ENCODE measurements around the gene GABBR2.

The GABBR2 gene

DNA sequence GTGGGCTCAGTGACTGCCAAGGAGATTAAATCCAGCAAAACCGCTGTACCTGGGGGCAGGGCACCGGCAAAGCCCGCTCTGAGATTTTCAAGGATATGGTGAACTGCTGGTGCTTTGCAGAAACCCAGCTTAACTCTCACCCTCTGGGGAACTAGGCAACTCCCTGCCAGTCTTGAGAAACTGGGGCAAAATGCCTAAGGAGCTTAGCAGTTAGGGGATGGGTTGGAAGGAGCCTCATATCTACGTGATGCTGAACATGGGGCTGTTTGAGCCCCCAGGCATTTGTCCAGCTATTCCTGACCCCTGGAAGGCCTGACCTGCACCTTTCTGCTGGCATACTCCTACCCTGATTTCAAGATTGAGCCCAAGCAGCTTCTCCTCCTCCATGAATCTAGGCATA is 344.6 kb downstream of the GABBR2 start:
- DNase-seq = no peak

DNA sequence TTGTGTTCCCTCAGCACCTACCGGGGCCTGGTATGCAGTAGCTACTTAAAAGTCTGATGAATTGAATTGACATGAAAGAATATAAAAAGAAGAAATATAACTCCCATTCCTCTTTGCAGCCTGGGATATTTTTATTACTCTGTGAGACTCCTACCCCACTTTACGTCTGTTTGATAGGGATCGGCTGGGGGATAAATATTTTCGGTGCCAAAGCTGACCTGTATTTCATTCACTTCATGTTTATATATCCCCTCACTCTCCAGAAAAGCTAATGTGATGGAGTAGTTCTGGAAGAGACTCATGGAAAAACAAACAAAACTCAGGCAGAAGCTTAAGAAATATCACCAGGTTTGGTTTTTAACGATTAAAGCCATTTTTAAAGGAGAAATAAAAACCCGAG is 345.1 kb downstream of the GABBR2 start:
- no peak for DNase-seq

DNA sequence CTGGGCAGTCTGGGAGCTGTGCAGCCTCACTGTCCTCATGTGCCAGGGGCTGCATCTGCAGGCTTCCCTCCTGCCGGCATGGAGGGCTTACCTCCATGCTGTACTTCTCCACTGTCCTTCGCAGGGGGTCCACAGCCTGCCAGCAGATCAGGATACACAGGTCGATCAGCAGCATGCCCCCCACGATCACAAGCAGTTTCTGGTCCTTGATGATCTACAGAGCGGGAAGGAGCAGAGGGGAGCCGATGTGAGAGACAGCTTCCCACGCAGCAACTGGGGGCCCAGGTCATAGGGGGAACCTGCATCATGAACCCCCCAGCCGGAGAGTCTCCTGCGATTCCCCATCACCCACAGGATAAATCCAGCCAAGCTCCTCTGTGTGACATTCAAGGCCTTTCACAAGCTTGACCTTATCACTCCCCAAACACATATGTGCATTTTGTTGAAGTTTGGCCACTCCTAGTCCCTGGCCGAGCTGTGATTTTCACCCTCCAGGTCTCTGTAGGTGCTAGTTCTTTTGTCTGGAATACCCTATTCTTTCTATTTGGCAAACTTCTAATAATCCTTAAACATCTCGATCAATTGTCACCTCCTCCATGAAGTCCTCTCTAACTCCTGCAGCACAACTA is 346.0 kb downstream of the GABBR2 start:
- no peak for DNase-seq

DNA sequence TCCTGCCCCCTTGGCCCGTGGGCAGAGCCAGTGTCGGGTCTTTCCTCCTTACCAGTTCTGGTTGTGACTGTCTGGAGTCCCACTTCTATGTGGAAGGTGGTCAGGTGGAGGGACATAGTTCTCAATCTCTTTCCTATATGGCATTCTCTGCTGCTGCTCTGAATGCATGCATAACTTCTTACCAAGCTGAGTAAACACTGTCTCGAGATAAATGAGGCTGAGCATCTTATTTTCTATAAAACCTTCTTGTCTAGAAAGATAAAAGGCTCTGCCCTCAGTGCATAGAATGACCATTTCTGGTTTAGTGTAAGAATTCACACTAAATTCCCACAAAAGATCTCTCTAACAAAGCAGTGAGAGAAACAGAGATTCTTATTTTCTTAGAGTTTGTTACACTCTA is 347.1 kb downstream of the GABBR2 start:
- no peak for DNase-seq

DNA sequence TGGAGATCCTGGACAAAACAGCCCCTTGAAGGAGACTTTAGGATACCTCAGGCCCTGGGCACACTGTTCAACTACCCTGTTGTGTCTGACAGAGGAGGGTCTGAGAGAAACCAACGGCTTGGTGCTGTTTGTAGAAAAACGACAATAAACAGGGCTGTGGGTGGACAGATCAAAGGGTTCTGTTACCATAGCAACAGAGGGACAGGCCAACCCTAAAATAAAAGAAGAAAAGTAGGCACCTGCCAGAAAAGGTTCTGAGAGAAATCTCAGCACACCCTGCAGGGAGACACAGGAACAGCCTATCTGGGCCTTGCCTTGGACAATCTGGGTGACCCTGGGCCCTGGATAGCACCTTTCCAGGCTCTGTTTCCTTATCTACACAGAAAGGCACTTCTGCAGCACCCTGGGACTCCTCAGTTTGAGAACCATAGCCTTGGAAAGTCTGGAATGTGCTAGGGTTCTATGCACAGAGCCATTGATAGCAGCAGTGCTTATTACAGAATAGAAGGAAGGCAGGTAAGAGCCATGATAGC is 348.5 kb downstream of the GABBR2 start:
- no peak for DNase-seq

DNA sequence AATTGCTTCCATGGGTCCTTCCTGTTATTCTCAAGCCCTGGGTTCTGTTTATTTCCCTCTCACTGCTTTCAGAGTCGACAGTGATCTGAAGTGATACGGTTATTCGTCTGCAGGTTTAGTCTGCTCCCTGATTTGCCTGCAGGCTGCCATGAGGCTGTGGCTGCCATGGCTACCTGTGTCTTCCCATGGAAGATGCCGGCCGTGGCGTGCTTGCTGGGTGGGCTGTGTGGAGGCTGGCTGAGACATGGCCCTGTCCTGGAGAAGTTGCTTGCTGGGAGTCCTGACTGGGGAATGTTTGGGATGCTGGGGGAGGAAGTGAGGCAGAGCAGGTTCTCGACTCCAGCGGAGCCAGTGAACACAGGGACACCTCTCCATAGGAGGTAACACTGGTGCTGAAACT is 349.2 kb downstream of the GABBR2 start:
- DNase-seq = no peak

DNA sequence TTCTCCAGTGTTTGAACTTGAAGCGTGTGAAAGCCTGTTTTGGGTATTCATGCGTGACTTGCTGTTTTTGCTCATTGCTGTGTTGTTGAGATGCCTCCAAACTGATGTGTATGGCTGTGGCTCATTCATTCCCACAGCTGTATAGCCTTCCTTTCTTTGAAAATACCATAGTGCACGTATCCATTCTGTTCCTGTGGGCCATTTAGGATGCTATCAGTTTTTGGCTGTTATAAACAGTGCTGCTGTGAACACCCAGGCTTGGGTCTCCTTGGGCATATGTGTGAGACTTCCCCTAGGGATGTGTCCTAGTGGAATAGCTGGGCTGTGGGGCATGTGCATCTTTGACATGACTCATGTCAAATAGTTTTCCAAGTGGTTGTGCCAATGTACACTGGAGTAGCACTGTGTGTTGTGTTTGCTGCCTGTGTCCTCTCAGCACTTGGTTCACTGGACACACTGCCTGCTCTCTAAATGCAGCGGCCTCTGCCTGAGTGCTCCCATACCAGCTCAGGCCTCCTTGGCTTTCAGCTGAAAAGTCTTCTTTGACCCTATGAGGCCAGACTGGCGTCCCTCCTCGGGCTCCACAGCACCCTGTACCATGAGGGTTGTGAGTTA is 350.7 kb downstream of the GABBR2 start:
- DNase-seq = no peak

DNA sequence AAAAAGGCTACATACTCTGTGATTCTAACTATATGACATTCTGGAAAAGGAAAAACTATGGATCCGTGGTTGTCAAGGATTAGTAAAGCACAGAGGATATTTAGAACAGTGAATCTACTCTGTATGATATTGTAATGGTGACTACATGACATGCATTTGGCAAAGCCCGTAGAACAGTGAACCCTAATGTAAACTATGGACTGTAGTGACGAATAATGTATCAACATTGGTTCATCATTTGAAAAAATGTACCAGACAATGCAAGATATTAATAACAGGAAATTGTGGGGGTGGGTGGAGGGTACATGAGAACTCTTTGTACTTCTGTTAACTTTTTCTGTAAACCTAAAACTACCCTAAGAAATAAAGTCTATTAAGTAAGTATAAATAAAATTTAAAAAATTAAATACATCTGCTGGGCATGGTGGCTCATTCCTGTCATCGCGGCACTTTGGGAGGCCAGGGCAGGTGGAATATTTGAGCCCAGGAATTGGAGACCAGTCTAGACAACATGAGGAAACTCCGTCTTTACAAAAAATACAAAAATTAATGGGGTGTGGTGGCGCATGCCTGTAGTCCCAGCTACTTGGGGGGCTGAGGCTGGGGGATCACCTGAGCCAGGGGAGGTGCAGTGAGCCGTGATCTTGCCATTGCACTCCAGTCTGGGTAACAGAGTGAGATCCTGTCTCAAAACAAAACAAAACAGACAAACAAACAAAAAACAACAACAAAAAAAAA is 351.6 kb downstream of the GABBR2 start:
- DNase-seq = no peak

DNA sequence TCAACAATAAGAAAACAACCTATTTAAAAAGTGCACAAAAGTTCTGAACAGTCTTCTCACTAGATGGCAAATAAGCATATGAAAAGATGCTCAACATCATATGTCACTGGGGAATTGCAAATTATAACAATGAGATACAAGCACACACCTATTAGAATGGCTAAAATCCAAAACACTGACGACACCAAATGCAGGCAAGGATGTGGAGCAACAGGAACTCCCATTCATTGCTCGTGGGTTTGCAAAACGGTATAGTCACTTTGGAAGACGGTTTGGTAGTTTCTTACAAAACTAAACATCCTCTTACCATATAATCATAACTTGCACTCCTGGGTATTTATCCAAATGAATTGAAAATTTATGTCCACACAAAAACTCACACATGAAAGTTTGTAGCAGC is 352.4 kb downstream of the GABBR2 start:
- DNase-seq = no peak

DNA sequence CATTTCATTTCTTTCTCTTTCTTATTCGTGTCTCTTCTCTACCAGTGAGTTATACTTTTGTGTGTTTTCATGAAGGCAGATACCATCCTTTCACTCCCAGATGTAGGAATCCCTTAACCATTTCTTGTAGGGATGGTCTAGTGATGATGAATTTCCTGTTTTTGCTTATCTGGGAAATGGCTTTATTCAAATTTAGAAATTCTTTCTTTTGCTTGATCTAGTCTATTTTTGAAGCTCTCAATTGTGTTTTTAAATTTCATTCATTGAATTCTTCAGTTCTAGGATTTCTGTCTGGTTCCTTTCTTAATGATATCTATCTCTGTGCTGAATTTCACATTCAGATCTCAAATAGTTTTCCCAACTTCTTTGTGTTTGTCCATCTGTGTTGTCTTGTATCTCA is 357.4 kb downstream of the GABBR2 start:
- DNase-seq = no peak

DNA sequence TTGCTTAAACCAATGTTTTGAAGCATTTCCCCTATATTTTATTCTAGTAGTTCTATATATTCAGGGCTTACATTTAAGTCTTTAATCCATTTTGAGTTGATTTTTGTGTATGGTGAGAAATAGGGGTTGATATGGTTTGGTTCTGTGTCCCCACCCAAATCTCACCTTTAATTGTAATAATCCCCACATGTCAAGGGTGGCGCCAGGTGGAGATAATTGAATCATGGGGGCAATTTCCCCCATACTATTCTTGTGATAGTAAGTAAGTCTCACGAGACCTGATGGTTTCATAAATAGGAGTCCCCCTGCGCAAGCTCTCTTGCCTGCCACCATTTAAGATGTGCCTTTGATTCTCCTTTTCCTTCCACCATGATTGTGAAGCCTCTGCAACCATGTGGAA is 361.1 kb downstream of the GABBR2 start:
- no peak for DNase-seq

DNA sequence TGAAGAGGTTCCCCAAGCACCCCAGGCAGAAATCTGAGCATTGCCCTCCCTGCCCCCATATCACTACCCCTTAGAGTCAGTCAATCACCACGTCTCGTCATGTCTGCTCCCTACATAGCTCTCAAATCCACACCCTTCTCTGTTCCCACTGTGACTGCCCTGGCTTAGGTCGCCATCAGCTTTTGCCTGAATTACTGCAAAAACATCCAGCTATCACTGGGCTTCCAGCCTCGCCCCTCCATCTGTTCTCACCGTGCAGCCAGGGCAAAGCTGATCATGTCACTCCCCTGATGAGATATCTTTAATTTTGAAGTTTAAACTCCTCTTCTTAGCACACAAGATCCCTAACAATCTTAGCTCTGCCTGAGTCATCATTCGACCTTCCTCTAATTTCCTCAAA is 363.7 kb downstream of the GABBR2 start:
- no peak for DNase-seq

DNA sequence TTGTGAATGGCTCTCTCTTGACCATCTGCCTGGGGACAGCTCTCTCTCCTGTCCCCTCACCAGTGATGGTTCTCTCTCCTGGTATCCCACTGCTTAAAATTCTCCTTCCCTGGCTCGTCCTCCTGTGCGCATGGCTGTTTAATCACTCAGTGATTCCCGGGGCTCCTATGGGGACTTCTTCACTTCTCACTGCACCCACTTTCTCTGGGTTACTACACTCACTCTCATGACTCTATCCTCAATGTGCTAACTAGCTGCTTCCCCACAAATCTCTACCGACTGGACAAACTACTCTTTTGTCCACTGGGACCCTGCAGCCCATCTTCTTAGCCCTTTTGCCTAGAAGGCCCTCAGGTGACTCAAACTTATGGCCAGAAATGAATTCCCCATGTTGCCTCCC is 364.2 kb downstream of the GABBR2 start:
- DNase-seq = no peak

DNA sequence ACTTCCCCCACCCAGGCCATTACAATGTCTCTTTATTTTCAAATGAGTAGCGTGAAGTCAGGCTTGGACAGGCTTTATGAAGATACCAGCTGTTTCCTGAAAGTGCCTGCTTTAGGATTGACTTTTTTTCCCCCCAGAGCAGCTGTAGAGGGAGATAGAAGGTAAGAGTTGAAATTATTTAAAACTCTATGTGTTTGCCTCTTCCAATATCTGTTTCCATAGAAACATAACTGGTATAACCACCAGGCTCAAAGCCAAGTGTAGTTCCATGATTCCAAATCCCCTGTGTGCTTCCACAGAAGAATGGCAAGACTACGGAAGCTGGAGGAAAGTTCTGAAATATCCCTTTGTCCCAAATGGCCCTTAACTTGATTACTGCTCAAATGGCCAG is 365.9 kb downstream of the GABBR2 start:
- no peak for DNase-seq

DNA sequence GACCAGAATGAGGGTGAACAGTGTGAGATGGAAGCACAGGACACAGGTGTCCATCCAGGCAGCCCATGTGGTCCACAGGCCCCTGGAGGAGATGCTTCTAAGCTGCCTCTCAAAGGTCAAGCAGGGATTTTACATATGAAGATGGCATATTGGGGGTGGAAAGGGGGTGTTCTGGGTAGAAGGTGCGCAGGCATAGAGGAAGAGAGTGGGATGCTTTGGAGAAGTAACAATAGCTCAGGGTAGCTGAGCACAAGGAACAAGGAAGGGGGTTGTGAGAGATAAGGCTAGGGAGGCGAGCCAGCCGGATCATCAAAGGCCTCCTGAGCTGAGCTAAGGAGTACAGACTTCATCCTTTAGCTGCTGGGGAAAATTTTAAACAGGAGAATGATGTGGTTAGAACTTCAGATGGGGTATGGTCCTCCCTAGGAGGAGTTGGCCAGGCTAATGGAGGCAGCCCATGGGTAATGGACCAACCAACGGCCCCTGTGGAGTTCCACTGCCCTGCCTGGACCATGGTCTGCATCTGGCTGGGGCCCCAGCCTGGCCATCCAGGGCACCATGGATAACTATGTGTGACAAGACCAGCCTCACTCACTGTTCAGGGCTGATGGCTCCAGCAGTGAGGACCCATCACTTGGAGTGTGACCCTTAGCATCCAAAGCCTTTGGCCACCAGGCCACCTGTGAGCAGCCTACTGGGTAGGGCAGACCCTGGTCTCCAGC is 366.5 kb downstream of the GABBR2 start:
- DNase-seq = no peak

DNA sequence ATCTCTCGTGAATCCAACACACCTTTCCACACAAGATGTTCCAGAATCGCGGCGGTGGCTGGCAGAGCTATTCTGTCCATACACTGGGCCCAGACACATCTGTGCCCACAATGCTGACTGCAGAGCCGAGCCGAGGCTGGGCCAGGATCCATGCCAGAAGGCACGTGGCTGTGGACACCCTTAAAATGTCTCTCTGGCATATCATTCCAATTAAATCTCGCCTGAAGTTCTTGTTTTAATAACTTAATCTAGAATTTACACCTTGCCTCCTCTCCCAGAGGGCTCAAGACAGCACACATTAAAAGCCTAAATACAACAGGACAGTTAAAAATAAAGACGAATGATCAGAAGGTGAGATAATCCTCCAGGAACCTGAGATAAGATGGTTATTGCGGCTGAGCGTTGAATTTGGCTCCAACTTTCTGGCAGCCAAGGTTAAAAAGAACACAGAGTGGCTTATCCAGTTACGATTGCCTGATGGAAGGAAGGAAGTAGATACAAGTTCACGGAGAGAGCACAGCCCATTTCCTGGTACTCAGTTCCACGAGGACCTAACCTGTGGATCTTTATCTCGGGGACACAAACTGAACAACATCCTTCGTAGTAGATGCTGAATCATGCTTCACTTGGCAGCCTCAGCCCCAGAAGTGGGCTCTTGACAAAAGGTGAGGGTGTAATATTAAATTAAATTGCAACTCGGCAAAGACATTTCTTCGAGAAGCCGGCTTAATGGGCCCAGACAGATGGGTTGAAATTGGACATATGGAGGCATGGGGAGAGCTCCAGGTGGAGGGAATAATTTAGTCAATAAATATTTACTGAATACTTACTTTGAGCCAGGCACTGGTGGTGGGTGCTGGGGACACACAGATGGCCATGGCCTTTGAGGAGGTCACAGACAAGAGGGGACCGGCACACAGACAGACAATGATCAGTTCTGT is 367.3 kb downstream of the GABBR2 start:
- DNase-seq = no peak

DNA sequence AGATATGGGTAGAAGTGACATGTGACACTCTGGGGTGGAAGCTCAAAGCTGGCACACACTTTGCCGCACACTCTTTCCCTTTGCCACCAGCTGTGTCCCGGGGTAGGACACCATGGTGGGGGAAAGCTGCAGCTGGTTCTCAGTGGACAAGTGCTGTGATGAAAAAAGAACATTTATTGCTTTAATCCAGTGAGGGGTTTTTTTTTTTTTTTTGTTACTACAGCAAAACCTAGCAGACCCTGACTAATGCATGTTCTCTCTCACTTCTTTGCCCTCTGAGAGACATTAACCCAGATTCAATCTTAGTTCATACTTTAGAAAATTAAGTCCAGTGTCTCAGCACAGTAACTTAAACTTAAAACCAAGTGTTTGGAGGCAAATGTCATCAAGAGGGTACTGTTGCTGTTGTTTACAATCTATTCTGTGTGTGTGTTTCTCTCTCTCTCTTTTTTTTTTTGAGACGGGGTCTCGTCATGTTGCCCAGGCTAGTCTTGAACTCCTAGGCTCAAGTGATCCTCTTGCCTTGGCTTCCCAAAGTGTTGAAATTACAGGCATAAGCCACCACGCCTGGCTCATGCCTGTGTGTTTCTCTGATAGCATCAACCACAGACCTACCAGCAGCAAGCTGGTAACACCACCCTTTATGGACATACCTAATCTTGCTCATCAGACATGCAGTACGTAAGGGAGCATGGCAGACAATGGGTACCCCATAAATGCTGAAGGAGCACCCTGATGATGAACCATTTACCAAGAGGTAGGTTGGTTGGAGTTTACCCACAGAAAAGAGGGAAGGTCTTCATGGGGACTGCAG is 368.5 kb downstream of the GABBR2 start:
- DNase-seq = no peak

DNA sequence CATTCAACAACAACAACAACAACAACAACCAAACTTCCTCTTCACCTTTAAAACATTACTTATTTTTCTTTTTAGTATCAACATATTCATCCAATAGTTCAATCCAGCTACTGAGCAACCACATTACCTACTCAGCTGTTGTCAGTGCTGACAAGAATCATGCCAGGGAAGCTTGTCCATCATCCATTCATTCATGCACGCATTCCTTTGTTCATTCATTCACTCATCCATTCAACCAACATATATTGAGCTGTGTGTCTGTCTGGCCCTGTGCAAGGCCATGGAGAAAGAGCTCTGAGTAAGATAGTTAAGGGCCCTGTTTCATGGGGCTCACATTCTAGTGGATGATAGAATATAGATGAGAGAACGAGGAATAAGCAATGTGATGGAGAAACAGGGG is 373.1 kb downstream of the GABBR2 start:
- no peak for DNase-seq

DNA sequence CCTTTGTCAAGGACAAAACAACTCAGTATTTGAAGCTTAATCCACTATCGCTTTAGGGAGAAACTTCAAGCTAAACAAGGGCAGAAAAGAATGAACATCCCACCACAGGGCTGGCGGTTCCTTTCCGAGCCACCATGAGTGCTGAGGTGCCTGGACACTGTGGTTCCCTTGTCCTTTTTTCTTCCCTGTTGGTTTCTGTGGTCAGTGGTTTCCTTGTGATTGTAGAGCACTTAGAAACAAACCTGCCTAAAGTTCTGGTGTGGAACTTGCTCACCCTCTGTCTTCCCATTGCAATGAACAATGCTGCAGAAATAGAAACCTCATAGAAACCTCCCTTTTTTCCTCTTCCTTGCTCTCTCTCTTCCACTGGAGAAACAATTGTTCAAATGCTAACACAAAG is 373.9 kb downstream of the GABBR2 start:
- no peak for DNase-seq

DNA sequence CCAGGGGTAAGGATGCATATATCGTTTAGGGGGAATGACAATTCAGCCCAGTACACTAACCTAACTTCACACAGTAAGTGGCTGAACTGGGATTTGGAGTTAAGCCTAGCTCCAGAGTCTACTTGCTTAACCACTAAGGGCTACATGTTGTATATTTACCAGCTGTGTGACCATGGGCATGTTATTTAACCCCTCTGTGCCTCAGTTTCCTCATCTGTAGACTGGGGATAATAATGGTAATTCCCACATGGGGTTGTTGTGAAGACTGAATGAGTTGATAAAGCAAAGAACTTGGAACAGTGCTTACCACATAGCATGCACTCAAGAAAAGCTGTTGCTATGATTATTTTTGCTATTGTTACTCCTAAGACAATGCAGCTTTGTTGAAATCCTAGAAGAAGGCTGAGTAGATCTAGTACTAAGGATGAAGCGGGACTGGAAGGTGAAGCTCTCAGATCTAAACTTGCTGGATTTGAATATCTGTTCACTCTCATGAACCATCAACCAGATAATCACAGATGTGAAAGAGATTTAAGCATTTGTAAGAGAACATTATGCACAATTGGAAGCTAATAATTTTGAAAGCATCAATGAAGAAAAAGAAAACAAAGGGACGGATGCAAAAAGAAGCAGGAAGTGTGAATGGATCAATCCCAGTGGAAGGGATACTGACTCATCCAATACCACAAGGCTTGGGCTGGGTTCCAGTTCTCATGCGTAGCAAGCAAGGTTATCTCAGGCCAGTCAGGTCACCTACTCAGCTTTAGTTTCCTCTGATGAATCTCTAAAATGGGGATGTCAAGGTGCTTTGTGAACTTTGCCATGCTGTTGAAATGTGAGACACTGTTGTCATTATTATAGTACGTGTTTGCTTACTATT is 374.8 kb downstream of the GABBR2 start:
- DNase-seq = no peak
